Keratinocyte (primary cell): Measurements from ENCODE around the gene SPINK14. TPM values are rescaled to one million over a fixed set of nuclear protein-coding genes. Genes with fewer than 3 reads are reported as not detected.

Experiments used
- DNase-seq: peaks from one replicate; pipeline ENCODE4 v3.0.0-alpha.2; 2011; ENCODE audit warnings: low read depth, missing footprints, low spot score
- FAIRE-seq: peaks from 2 replicates; lab custom pipeline; 2011; peaks lifted over from hg19 to GRCh38; lab: Jason Lieb, UNC
- H2AFZ ChIP-seq: 2 replicates; pipeline ENCODE4 v1.6.0; 2012; ENCODE audit warnings: low read length, control low read depth, inconsistent platforms; ENCODE audit not compliant: control insufficient read depth
- H3K27ac ChIP-seq: 2 replicates; pipeline ENCODE4 v1.5.1; 2011; ENCODE audit warnings: low read length; ENCODE audit not compliant: control insufficient read depth, insufficient read depth
- H3K27me3 ChIP-seq: 3 replicates; pipeline ENCODE4 v1.6.0; 2011; ENCODE audit warnings: low read length; ENCODE audit not compliant: control insufficient read depth, insufficient read depth; ENCODE audit errors: extremely low read depth
- H3K36me3 ChIP-seq, 2 experiments: 2 replicates in 1 of 2; 3 replicates in 1 of 2; pipeline ENCODE4 v1.5.1; 2011; ENCODE audit warnings: low read length in 2 of 2, mild to moderate bottlenecking in 1 of 2; ENCODE audit not compliant: control insufficient read depth in 2 of 2, insufficient read depth in 2 of 2; ENCODE audit errors: extremely low read depth in 1 of 2
- H3K4me1 ChIP-seq: 3 replicates; pipeline ENCODE4 v1.5.1; 2011; ENCODE audit warnings: low read length; ENCODE audit not compliant: control insufficient read depth, insufficient read depth; ENCODE audit errors: extremely low read depth
- H3K4me2 ChIP-seq: 3 replicates; pipeline ENCODE4 v1.6.0; 2011; ENCODE audit warnings: low read depth, low read length; ENCODE audit not compliant: control insufficient read depth, insufficient read depth; ENCODE audit errors: extremely low read depth
- H3K4me3 ChIP-seq, 3 experiments: fragments of 200-600 bp in 1 of 3; sonication (generic) in 1 of 3; 2 replicates in 2 of 3; 3 replicates in 1 of 3; pipeline ENCODE4 v1.5.1; 2011 to 2016; ENCODE audit warnings: low read length in 3 of 3, mild to moderate bottlenecking in 3 of 3, control low read depth in 2 of 3, inconsistent platforms in 1 of 3, low read depth in 1 of 3, mixed read lengths in 1 of 3, mixed run types in 1 of 3, moderate library complexity in 1 of 3; ENCODE audit not compliant: control insufficient read depth in 2 of 3, insufficient read depth in 2 of 3; ENCODE audit errors: extremely low read depth in 1 of 3
- H3K79me2 ChIP-seq: 2 replicates; pipeline ENCODE4 v1.6.0; 2012; ENCODE audit warnings: low read length; ENCODE audit not compliant: control insufficient read depth, insufficient read depth
- H3K9ac ChIP-seq: 3 replicates; pipeline ENCODE4 v1.6.0; 2011; ENCODE audit warnings: low read length; ENCODE audit not compliant: control insufficient read depth, insufficient read depth; ENCODE audit errors: extremely low read depth
- H3K9me1 ChIP-seq: 3 replicates; pipeline ENCODE4 v1.6.0; 2011; ENCODE audit warnings: low read length; ENCODE audit not compliant: control insufficient read depth, insufficient read depth; ENCODE audit errors: extremely low read depth
- H3K9me3 ChIP-seq: 2 replicates; pipeline ENCODE4 v1.5.1; 2012; ENCODE audit warnings: low read depth, low read length; ENCODE audit not compliant: control insufficient read depth
- H4K20me1 ChIP-seq: 3 replicates; pipeline ENCODE4 v1.6.0; 2011; ENCODE audit warnings: low read length; ENCODE audit not compliant: control insufficient read depth, insufficient read depth; ENCODE audit errors: extremely low read depth
- EZH2 ChIP-seq: IDR thresholded peaks from one replicate; pipeline ENCODE4 v1.6.1; 2012; ENCODE audit warnings: inconsistent platforms, mild to moderate bottlenecking, low read length, moderate library complexity
- dilution Hi-C: fragments of 300-500 bp; cut with MboI; formaldehyde crosslinking; loops from one replicate; pipeline ENCODE4 v1.7.0; 2020; ENCODE audit warnings: low sequenced_read_pairs; ENCODE audit not compliant: extremely low pct_ligation_motif_present
- polyA plus RNA-seq, 5 experiments: library from polyadenylated mRNA; depleted of rRNA in 3 of 5; stranded (reverse) in 3 of 5; stranded (forward) in 1 of 5; unstranded in 1 of 5; fragments of >200 nt; gene quantifications; 1 replicate in 1 of 5; 2 replicates in 3 of 5; 3 replicates in 1 of 5; pipeline versions ENCODE4 v1.2.1 to v1.2.3, GENCODE V29; 2011 to 2012; ENCODE audit warnings: missing spikeins in 2 of 5, low read depth in 1 of 5, low replicate concordance in 1 of 5
- TF ChIP-seq, protein P1 (sequence below), 3 experiments: IDR thresholded peaks in 1 of 3; conservative IDR thresholded peaks in 1 of 3; optimal IDR thresholded peaks in 1 of 3; 2 replicates in 2 of 3; 3 replicates in 1 of 3; pipeline versions ENCODE3 to v1.5.1; 2011; ENCODE audit warnings: low read length in 3 of 3, mild to moderate bottlenecking in 3 of 3, moderate library complexity in 2 of 3, control low read depth in 1 of 3, inconsistent platforms in 1 of 3; ENCODE audit not compliant: insufficient read depth in 2 of 3; ENCODE audit errors: extremely low read depth in 1 of 3

The SPINK14 gene
- polyA plus RNA-seq, 1 donor (not counting 4 experiments of a cell fraction or from before 2014, with no cell fraction given) = not detected

DNA sequence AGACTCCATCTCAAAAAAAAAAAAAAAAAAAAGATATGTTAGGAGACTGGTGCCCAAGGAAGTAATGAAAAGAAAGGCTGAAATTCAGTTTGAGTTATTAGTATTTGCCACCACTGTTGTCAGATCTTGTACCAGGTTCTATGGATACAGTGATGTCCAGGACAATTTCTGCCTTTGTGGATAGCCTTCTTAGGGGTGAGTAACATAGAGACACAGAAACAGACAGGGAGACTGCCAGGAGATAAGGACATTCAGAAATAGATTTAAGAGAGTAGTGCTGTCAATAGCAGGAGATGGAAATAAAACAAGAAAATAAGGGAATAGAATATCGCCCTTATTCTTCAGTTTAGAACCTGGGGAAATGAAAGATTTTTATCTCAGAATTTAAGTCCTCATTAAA, 6.3 kb upstream of the SPINK14 start:
- no peak overlapping the region for H3K4me2 ChIP-seq
- no peaks in the 10 kb centered on the region for H3K4me1 ChIP-seq
- no peak overlapping the region for H3K4me3 ChIP-seq
- TF ChIP-seq, protein P1, sequence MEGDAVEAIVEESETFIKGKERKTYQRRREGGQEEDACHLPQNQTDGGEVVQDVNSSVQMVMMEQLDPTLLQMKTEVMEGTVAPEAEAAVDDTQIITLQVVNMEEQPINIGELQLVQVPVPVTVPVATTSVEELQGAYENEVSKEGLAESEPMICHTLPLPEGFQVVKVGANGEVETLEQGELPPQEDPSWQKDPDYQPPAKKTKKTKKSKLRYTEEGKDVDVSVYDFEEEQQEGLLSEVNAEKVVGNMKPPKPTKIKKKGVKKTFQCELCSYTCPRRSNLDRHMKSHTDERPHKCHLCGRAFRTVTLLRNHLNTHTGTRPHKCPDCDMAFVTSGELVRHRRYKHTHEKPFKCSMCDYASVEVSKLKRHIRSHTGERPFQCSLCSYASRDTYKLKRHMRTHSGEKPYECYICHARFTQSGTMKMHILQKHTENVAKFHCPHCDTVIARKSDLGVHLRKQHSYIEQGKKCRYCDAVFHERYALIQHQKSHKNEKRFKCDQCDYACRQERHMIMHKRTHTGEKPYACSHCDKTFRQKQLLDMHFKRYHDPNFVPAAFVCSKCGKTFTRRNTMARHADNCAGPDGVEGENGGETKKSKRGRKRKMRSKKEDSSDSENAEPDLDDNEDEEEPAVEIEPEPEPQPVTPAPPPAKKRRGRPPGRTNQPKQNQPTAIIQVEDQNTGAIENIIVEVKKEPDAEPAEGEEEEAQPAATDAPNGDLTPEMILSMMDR (optimal IDR thresholded peaks at IDR 0.05 in 1 of 3, IDR thresholded peaks at IDR 0.05 in 1 of 3, conservative IDR thresholded peaks at IDR 0.05 in 1 of 3; ENCODE audit: extremely low read depth in 1 of 3, insufficient read depth in 2 of 3, low read length in 3 of 3) = no peak
- no peak for TF ChIP-seq EZH2
- H3K9ac ChIP-seq = no peak overlapping the region
- H2AFZ ChIP-seq = no peak overlapping the region
- H3K27ac ChIP-seq = no peak overlapping the region
- H3K27me3 ChIP-seq = no peaks in the 10 kb centered on the region
- H4K20me1 ChIP-seq = no peaks in the 10 kb centered on the region
- dilution Hi-C loops = no loop called here
- no peak for FAIRE-seq
- no peaks in the 10 kb centered on the region for H3K9me1 ChIP-seq
- H3K79me2 ChIP-seq = no peaks in the 10 kb centered on the region
- H3K36me3 ChIP-seq = no peaks in the 10 kb centered on the region
- no peaks in the 10 kb centered on the region for H3K9me3 ChIP-seq
- DNase-seq = no peak

DNA sequence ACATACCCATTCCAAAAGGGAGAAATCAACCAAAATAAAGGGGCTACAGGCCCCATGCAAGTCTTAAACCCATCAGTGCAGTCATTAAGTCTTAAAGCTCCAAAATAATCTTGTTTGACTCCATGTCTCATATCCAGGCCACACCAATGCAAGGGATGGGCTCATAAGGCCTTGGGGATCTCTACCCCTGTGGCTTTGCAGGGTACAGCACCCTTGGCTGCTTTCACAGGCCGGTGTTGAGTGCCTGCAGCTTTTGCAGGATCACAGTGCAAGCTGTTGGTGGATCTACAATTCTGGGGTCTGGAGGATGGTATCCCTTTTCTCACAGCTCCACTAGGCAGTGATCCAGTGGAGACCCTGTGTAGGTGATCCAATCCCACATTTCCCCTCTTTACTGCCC, 5.0 kb upstream of the SPINK14 start:
- no peak for TF ChIP-seq EZH2
- TF ChIP-seq, protein P1 (optimal IDR thresholded peaks at IDR 0.05 in 1 of 3, IDR thresholded peaks at IDR 0.05 in 1 of 3, conservative IDR thresholded peaks at IDR 0.05 in 1 of 3; ENCODE audit: extremely low read depth in 1 of 3, insufficient read depth in 2 of 3, low read length in 3 of 3) = no peak
- Histone ChIP-seq H3K4me1 (no peaks in the 10 kb centered on the region), H3K9ac (no peak overlapping the region), H3K36me3 (no peaks in the 10 kb centered on the region), H3K27me3 (no peaks in the 10 kb centered on the region), H3K27ac (no peak overlapping the region), H2AFZ (no peak overlapping the region), H3K4me3 (no peak overlapping the region), H3K9me1 (no peaks in the 10 kb centered on the region), H3K79me2 (no peaks in the 10 kb centered on the region), H3K4me2 (no peak overlapping the region), H4K20me1 (no peaks in the 10 kb centered on the region), H3K9me3 (no peaks in the 10 kb centered on the region)
- dilution Hi-C loops = no loop called here
- no peak for FAIRE-seq
- DNase-seq = no peak
